WTC11 (cell line): Measurements from ENCODE around the gene UNC79. TPM values are rescaled to one million over a fixed set of nuclear protein-coding genes. Genes with fewer than 3 reads are reported as not detected.

Source experiments
- ATAC-seq: fragments of 200-7000 bp; cut with Tn5 transposase; 2 replicates; pipeline ENCODE4 v1.10.0; 2021; ENCODE audit warnings: mild to moderate bottlenecking, moderate library complexity
- CTCF ChIA-PET: fragments of 300-600 bp; sonication (Branson Sonifier 250); formaldehyde crosslinking; loops from one replicate; lab custom pipeline; 2021; ENCODE audit warnings: antibody characterized with exemption; lab: Charles Lee
- POLR2A ChIA-PET: fragments of 350-600 bp; sonication (Branson Sonifier 250); formaldehyde crosslinking; loops from one replicate; lab custom pipeline; 2021; ENCODE audit warnings: antibody characterized with exemption; lab: Charles Lee
- DNase-seq: peaks from one replicate; pipeline ENCODE4 v3.0.0; 2021; ENCODE audit warnings: low spot score
- H3K27ac Mint-ChIP-seq: 2 replicates; pipeline ENCODE4 v1.8.0; 2021; ENCODE audit warnings: mixed read lengths
- H3K27me3 Mint-ChIP-seq: 2 replicates; pipeline ENCODE4 v1.8.0; 2021; ENCODE audit warnings: low read depth, mild to moderate bottlenecking, moderate library complexity, mixed read lengths
- H3K36me3 Mint-ChIP-seq: 2 replicates; pipeline ENCODE4 v1.8.0; 2021; ENCODE audit warnings: mixed read lengths
- H3K4me1 Mint-ChIP-seq: 2 replicates; pipeline ENCODE4 v1.8.0; 2022; ENCODE audit warnings: mixed read lengths
- H3K4me3 Mint-ChIP-seq: 2 replicates; pipeline ENCODE4 v1.8.0; 2021; ENCODE audit warnings: mild to moderate bottlenecking, moderate library complexity, mixed read lengths
- H3K9me3 Mint-ChIP-seq: 2 replicates; pipeline ENCODE4 v1.8.0; 2021; ENCODE audit warnings: mixed read lengths
- AFF4 ChIP-seq: sonication (generic); formaldehyde crosslinking; IDR thresholded peaks from 2 replicates; pipeline ENCODE4 v1.8.1; 2023; ENCODE audit warnings: mild to moderate bottlenecking, missing genetic modification reagents, borderline replicate concordance
- ATF6 ChIP-seq: sonication (generic); formaldehyde crosslinking; IDR thresholded peaks from 2 replicates; pipeline ENCODE4 v1.8.1; 2023; ENCODE audit warnings: mild to moderate bottlenecking, missing genetic modification reagents
- CBFB ChIP-seq: sonication (generic); formaldehyde crosslinking; IDR thresholded peaks from 2 replicates; pipeline ENCODE4 v1.8.1; 2022; ENCODE audit warnings: mild to moderate bottlenecking, low read depth, missing genetic modification reagents
- CTCF ChIP-seq: fragments of 200-600 bp; IDR thresholded peaks from 2 replicates; pipeline ENCODE4 v1.8.0; 2022; ENCODE audit warnings: antibody characterized with exemption
- E2F1 ChIP-seq: sonication (generic); formaldehyde crosslinking; IDR thresholded peaks from 2 replicates; pipeline ENCODE4 v1.8.0; 2022; ENCODE audit warnings: mild to moderate bottlenecking, missing genetic modification reagents
- GRHL2 ChIP-seq: fragments of 250-450 bp; sonication (Bioruptor Pico); IDR thresholded peaks from 2 replicates; pipeline ENCODE4 v1.8.0; 2022; ENCODE audit warnings: mild to moderate bottlenecking, moderate library complexity; ENCODE audit not compliant: insufficient replicate concordance, severe bottlenecking
- HMGXB4 ChIP-seq: sonication (generic); formaldehyde crosslinking; IDR thresholded peaks from 2 replicates; pipeline ENCODE4 v1.8.1; 2023; ENCODE audit warnings: mild to moderate bottlenecking, moderate library complexity, missing genetic modification reagents
- JUN ChIP-seq: sonication (generic); formaldehyde crosslinking; IDR thresholded peaks from 2 replicates; pipeline ENCODE4 v1.8.0; 2023; ENCODE audit warnings: mild to moderate bottlenecking, missing genetic modification reagents
- MLX ChIP-seq: sonication (generic); formaldehyde crosslinking; IDR thresholded peaks from 2 replicates; pipeline ENCODE4 v1.8.1; 2023; ENCODE audit warnings: mild to moderate bottlenecking, missing genetic modification reagents, moderate library complexity
- RELA ChIP-seq: sonication (generic); formaldehyde crosslinking; IDR thresholded peaks from 2 replicates; pipeline ENCODE4 v1.8.1; 2022; ENCODE audit warnings: missing genetic modification reagents, mild to moderate bottlenecking, borderline replicate concordance
- RORB ChIP-seq: fragments of 250-450 bp; sonication (Bioruptor Pico); IDR thresholded peaks from 2 replicates; pipeline ENCODE4 v1.9.0; 2021; ENCODE audit warnings: mild to moderate bottlenecking
- TP53 ChIP-seq: sonication (generic); formaldehyde crosslinking; IDR thresholded peaks from 2 replicates; pipeline ENCODE4 v1.8.1; 2023; ENCODE audit warnings: mild to moderate bottlenecking, missing genetic modification reagents
- ZBTB43 ChIP-seq: sonication (generic); formaldehyde crosslinking; IDR thresholded peaks from 2 replicates; pipeline ENCODE4 v1.8.1; 2023; ENCODE audit warnings: mild to moderate bottlenecking, missing genetic modification reagents
- ZNF219 ChIP-seq: sonication (generic); formaldehyde crosslinking; IDR thresholded peaks from 2 replicates; pipeline ENCODE4 v1.8.0; 2023; ENCODE audit warnings: missing genetic modification reagents, mild to moderate bottlenecking, borderline replicate concordance
- ZNF416 ChIP-seq: fragments of 250-450 bp; sonication (Bioruptor Pico); IDR thresholded peaks from 2 replicates; pipeline ENCODE4 v1.9.0; 2021; ENCODE audit warnings: mild to moderate bottlenecking, inconsistent platforms
- ZNF512 ChIP-seq: sonication (generic); formaldehyde crosslinking; IDR thresholded peaks from 2 replicates; pipeline ENCODE4 v1.8.1; 2022; ENCODE audit warnings: missing genetic modification reagents, borderline replicate concordance
- ZNF671 ChIP-seq: fragments of 250-450 bp; sonication (Bioruptor Pico); IDR thresholded peaks from 2 replicates; pipeline ENCODE4 v1.8.0; 2021; ENCODE audit warnings: mild to moderate bottlenecking
- total RNA-seq: library from RNA; stranded (reverse); gene quantifications from 3 replicates; pipeline ENCODE4 v1.2.3, GENCODE V29; 2021

UNC79 gene
- total RNA-seq, 1 experiment from 2014 or later: 2.1 TPM

- Mint-ChIP-seq H3K36me3 (no peaks in the 10 kb centered on the region), H3K9me3 (no peaks in the 10 kb centered on the region), H3K4me3 (no peak overlapping the region), H3K27me3 (no peaks in the 10 kb centered on the region), H3K27ac (no peak overlapping the region), H3K4me1 (peaks cover 6% of the 10 kb centered on the region)
- no peak for TF ChIP-seq ZBTB43 (CRISPR knock-in tag)
- TF ChIP-seq ZNF671 (CRISPR knock-in tag): no peak
- TF ChIP-seq CTCF: peak; percentile 45; the same call in 1 of the 2 replicates
- POLR2A ChIA-PET: no interaction called here
- DNase-seq (peak; percentile 58), ATAC-seq (peak; percentile 71)
- CTCF ChIA-PET: interaction anchor here (1.0 to 2.1 kb wide), 3 partner anchors 12 to 167 kb away, joined by 5 to 7 read pairs (median 6); no protein-coding TSS in a partner anchor
These were observed 305.8 kb downstream of the UNC79 start for GRCh38 chr14:93736378-93737014.

GRCh38 chr14:93737634-93738033 lies 306.9 kb downstream of the UNC79 start:
- no peaks in the 10 kb centered on the region for H3K27me3 Mint-ChIP-seq
- no peak for TF ChIP-seq MLX (CRISPR knock-in tag)
- TF ChIP-seq ZNF512 (CRISPR knock-in tag): no peak
- TF ChIP-seq GRHL2: no peak
- TF ChIP-seq TP53 (CRISPR knock-in tag): no peak
- TF ChIP-seq HMGXB4 (CRISPR knock-in tag): no peak
- TF ChIP-seq ATF6: no peak
- no peak for TF ChIP-seq ZNF416 (CRISPR knock-in tag)
- no peak for TF ChIP-seq E2F1 (CRISPR knock-in tag)
- no peak for TF ChIP-seq RORB (CRISPR knock-in tag)
- TF ChIP-seq JUN (CRISPR knock-in tag): no peak
- no peak for TF ChIP-seq CBFB (CRISPR knock-in tag)
- TF ChIP-seq RELA: no peak
- no peak for TF ChIP-seq ZNF671 (CRISPR knock-in tag)
- TF ChIP-seq ZNF219 (CRISPR knock-in tag): no peak
- no peak for TF ChIP-seq AFF4 (CRISPR knock-in tag)
- TF ChIP-seq, all 79 proteins: peak for 0
- Mint-ChIP-seq H3K27ac (no peak overlapping the region), H3K4me3 (no peak overlapping the region), H3K4me1 (peaks cover 8% of the 10 kb centered on the region), H3K36me3 (no peaks in the 10 kb centered on the region), H3K9me3 (no peaks in the 10 kb centered on the region)
- POLR2A ChIA-PET: no interaction called here
- CTCF ChIA-PET: interaction anchor here (0.6 to 2.1 kb wide), 3 partner anchors 25 to 166 kb away, joined by 3 to 5 read pairs (median 3); no protein-coding TSS in a partner anchor
- ATAC-seq (no peak), DNase-seq (no peak)
